Keratinocyte (primary cell): Measurements from ENCODE around the gene ZNF451.

Experiments
- EZH2 ChIP-seq: IDR thresholded peaks from one replicate; pipeline ENCODE4 v1.6.1; 2012; ENCODE audit warnings: inconsistent platforms, mild to moderate bottlenecking, low read length, moderate library complexity
- TF ChIP-seq, protein P1 (sequence below), 3 experiments: IDR thresholded peaks in 1 of 3; conservative IDR thresholded peaks in 1 of 3; optimal IDR thresholded peaks in 1 of 3; 2 replicates in 2 of 3; 3 replicates in 1 of 3; pipeline versions ENCODE3 to v1.5.1; 2011; ENCODE audit warnings: low read length in 3 of 3, mild to moderate bottlenecking in 3 of 3, moderate library complexity in 2 of 3, control low read depth in 1 of 3, inconsistent platforms in 1 of 3; ENCODE audit not compliant: insufficient read depth in 2 of 3; ENCODE audit errors: extremely low read depth in 1 of 3

DNA sequence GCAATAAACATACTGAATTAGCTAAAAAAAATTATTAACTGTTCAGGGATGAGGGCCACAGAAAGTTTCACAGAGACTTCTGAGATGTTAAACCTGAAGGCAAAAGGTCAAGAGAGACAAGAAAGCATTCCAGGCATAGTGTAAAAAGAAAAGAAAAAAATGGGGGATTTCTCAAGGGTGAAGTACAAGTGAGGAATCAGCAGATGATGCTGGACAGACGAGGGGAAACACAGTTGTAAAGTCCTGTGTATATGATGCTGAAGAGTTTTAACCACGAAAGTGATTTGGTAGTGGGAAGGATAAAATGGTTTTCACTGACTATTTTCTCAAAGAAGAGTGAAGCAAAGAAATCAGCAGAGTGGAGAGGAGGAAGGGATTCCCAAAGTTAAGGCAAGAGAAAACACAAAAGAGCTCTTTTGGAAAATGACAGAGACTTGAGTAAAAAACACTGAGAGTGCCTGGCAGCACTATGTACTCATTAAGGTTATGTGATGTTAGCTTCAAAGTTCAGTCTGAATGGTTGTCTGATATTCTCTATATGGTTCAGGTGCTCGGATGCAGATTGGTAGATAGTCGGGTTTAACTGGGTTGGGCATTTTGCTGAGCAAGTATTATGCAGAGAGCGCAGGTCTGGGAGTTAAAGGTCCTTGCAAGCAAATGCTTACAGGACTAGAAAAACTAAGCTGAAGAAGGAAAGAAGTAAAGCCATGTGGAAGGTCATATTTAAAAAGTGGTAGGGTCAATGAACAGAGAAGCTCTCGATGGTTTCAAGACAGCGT, 115.8 kb downstream of the ZNF451 start:
- TF ChIP-seq, protein P1, sequence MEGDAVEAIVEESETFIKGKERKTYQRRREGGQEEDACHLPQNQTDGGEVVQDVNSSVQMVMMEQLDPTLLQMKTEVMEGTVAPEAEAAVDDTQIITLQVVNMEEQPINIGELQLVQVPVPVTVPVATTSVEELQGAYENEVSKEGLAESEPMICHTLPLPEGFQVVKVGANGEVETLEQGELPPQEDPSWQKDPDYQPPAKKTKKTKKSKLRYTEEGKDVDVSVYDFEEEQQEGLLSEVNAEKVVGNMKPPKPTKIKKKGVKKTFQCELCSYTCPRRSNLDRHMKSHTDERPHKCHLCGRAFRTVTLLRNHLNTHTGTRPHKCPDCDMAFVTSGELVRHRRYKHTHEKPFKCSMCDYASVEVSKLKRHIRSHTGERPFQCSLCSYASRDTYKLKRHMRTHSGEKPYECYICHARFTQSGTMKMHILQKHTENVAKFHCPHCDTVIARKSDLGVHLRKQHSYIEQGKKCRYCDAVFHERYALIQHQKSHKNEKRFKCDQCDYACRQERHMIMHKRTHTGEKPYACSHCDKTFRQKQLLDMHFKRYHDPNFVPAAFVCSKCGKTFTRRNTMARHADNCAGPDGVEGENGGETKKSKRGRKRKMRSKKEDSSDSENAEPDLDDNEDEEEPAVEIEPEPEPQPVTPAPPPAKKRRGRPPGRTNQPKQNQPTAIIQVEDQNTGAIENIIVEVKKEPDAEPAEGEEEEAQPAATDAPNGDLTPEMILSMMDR (optimal IDR thresholded peaks at IDR 0.05 in 1 of 3, IDR thresholded peaks at IDR 0.05 in 1 of 3, conservative IDR thresholded peaks at IDR 0.05 in 1 of 3; ENCODE audit: extremely low read depth in 1 of 3, insufficient read depth in 2 of 3, low read length in 3 of 3), result no peak
- no peak for TF ChIP-seq EZH2
